Nephron (organoid): Measurements from ENCODE around the gene BBX.

Experiments used
- H3K27ac Mint-ChIP-seq, 3 experiments: 2 replicates each; pipeline ENCODE4 v1.8.0; 2020; ENCODE audit warnings: mixed read lengths in 3 of 3, mild to moderate bottlenecking in 2 of 3, moderate library complexity in 1 of 3
- H3K27me3 Mint-ChIP-seq: 2 replicates; pipeline ENCODE4 v1.8.0; 2021; ENCODE audit warnings: low read depth, mild to moderate bottlenecking, moderate library complexity, mixed read lengths
- H3K36me3 Mint-ChIP-seq: 2 replicates; pipeline ENCODE4 v1.8.0; 2020; ENCODE audit warnings: low read depth, mixed read lengths
- H3K4me1 Mint-ChIP-seq: 2 replicates; pipeline ENCODE4 v1.8.0; 2020; ENCODE audit warnings: mixed read lengths
- H3K4me3 Mint-ChIP-seq, 3 experiments: 2 replicates each; pipeline ENCODE4 v1.8.0; 2020; ENCODE audit warnings: mild to moderate bottlenecking in 3 of 3, mixed read lengths in 3 of 3, moderate library complexity in 2 of 3
- H3K9me3 Mint-ChIP-seq: 2 replicates; pipeline ENCODE4 v1.8.0; 2020; ENCODE audit warnings: mixed read lengths
- TF ChIP-seq, protein P1 (sequence below), 3 experiments: fragments of 200-600 bp; sonication (generic); IDR thresholded peaks; one replicate each; pipeline ENCODE4 v1.5.0; 2021; ENCODE audit warnings: antibody characterized with exemption in 3 of 3; ENCODE audit not compliant: unreplicated experiment in 3 of 3

BBX gene

DNA sequence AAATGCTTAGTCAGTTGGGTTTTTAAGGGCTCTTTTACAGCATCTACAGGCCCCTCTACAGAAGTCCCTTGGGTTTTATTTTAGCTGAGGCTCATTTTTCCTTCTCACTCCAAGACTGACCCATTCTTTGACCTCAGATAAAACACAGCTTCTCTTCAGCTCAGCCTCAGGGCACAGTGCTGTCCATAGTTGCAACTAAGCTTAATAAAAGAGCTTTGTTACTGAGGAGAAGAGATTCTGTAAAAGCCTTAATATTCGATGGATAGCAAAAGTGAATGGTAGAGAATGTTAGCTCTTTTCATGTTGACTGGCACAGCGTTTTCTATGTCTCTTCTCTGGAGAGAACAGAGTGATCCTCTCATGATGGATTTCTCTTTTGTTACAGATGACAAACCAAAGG, 277.9 kb downstream of the BBX start:
- peaks cover 20% of the 10 kb centered on the region for H3K4me1 Mint-ChIP-seq
- H3K4me3 Mint-ChIP-seq: peak overlapping the region in 2 of 3 experiments; percentile 8 to 31
- no peaks in the 10 kb centered on the region for H3K27me3 Mint-ChIP-seq
- TF ChIP-seq, protein P1, sequence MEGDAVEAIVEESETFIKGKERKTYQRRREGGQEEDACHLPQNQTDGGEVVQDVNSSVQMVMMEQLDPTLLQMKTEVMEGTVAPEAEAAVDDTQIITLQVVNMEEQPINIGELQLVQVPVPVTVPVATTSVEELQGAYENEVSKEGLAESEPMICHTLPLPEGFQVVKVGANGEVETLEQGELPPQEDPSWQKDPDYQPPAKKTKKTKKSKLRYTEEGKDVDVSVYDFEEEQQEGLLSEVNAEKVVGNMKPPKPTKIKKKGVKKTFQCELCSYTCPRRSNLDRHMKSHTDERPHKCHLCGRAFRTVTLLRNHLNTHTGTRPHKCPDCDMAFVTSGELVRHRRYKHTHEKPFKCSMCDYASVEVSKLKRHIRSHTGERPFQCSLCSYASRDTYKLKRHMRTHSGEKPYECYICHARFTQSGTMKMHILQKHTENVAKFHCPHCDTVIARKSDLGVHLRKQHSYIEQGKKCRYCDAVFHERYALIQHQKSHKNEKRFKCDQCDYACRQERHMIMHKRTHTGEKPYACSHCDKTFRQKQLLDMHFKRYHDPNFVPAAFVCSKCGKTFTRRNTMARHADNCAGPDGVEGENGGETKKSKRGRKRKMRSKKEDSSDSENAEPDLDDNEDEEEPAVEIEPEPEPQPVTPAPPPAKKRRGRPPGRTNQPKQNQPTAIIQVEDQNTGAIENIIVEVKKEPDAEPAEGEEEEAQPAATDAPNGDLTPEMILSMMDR (IDR thresholded peaks at IDR 0.05; ENCODE audit: unreplicated experiment in 3 of 3): no peak
- H3K36me3 Mint-ChIP-seq: peaks cover 82% of the 10 kb centered on the region
- H3K27ac Mint-ChIP-seq: peak overlapping the region; percentile 73 to 93 (median 84)
- no peaks in the 10 kb centered on the region for H3K9me3 Mint-ChIP-seq

- TF ChIP-seq, protein P1 (IDR thresholded peaks at IDR 0.05; ENCODE audit: unreplicated experiment in 3 of 3): no peak
- Mint-ChIP-seq H3K4me3 (no peak overlapping the region), H3K27me3 (no peaks in the 10 kb centered on the region), H3K9me3 (no peaks in the 10 kb centered on the region), H3K4me1 (peaks cover 20% of the 10 kb centered on the region), H3K27ac (no peak overlapping the region), H3K36me3 (peaks cover 84% of the 10 kb centered on the region)
Observed at GRCh38 chr3:107803170-107803569, 280.4 kb downstream of the BBX start.

DNA sequence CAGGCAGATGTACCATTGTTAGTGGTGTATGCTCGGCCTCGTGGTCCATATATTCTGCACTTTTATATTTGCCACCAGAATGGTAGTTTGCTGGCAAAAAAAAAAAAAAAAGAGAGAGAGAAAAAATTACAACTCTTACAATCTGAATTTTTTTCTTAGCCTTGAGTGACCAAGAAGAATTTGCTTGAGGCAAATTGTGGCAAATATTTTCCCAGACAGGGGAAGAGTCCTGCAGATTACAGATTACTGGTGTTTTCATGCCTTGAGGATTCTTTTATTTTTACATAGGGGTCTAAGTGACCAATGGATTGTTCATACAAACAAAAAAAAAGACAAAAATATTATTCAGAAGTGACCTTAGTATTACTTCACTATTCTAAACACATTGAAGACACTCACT, 283.3 kb downstream of the BBX start:
- no peak overlapping the region for H3K4me3 Mint-ChIP-seq
- H3K9me3 Mint-ChIP-seq: no peaks in the 10 kb centered on the region
- no peaks in the 10 kb centered on the region for H3K27me3 Mint-ChIP-seq
- TF ChIP-seq, protein P1 (IDR thresholded peaks at IDR 0.05; ENCODE audit: unreplicated experiment in 3 of 3): no peak
- no peak overlapping the region for H3K27ac Mint-ChIP-seq
- peaks cover 67% of the 10 kb centered on the region for H3K36me3 Mint-ChIP-seq
- peaks cover 28% of the 10 kb centered on the region for H3K4me1 Mint-ChIP-seq

DNA sequence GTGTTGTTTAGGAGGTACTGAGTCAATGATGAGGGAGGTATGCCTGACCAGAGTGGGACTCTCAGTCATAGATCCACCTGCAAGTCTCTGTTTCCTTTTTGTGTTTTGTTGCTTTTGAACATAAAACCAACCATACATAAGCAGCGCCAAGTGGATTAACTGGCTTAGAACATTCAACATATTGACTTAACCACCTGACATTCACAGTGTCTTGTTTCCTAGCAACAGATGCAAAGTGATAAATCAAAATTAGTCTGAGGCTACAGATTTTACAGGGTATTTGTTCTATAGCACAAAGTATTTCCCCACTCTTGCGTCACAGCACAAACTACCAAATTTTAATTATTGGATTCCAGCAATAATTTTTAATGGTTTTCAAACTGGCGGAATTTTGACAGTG, 283.8 kb downstream of the BBX start:
- no peaks in the 10 kb centered on the region for H3K27me3 Mint-ChIP-seq
- peaks cover 31% of the 10 kb centered on the region for H3K4me1 Mint-ChIP-seq
- peaks cover 62% of the 10 kb centered on the region for H3K36me3 Mint-ChIP-seq
- H3K4me3 Mint-ChIP-seq: no peak overlapping the region
- no peaks in the 10 kb centered on the region for H3K9me3 Mint-ChIP-seq
- no peak overlapping the region for H3K27ac Mint-ChIP-seq
- TF ChIP-seq, protein P1 (IDR thresholded peaks at IDR 0.05; ENCODE audit: unreplicated experiment in 3 of 3): no peak

DNA sequence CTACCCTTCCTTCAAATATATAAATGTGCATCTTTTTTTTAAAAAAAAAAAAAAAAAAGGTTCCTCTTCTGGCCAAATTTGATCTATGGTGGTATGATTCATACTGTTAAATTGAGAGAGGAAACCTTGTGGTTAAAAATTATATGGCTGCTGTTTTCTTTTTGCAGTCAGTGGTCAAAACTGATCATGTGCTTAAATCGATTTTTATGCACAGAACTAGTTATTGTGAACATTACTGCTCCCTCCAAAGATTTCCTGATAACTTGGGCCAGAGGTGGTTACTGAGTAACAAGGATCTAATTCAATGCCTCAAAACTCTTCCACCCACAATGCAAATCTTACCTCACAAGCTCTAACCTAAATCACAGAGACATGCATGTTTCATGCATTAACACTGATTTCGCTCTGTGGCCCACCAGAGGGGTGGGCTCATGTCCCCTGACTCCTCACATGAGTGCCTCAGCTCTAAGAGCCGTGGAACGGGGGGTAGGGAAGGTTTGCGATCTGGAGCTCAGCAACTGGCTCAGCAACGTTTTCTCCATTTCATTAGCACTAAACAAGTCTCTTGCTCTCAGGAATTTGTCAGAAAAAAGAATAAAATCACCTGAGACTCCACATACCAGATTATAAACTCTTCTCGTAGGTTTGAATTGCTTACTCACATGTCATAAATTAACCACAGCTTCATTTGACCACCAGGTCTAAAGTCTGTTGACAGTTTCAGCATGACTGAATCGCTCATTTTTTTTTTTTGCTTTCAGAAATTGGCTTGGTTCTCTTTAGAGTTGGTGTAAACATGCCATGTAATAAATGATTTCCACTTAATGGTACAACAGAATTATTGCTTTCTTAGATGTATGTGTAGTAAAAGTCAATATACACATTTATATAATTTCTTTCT, 287.7 kb downstream of the BBX start:
- Mint-ChIP-seq H3K4me3 (peak overlapping the region; percentile 21 to 46 (median 33)), H3K27ac (peak overlapping the region; percentile 87 to 96 (median 94)), H3K4me1 (peaks cover 68% of the 10 kb centered on the region), H3K27me3 (no peaks in the 10 kb centered on the region), H3K36me3 (peaks cover 26% of the 10 kb centered on the region), H3K9me3 (no peaks in the 10 kb centered on the region)
- TF ChIP-seq, protein P1 (IDR thresholded peaks at IDR 0.05; ENCODE audit: unreplicated experiment in 3 of 3): no peak

DNA sequence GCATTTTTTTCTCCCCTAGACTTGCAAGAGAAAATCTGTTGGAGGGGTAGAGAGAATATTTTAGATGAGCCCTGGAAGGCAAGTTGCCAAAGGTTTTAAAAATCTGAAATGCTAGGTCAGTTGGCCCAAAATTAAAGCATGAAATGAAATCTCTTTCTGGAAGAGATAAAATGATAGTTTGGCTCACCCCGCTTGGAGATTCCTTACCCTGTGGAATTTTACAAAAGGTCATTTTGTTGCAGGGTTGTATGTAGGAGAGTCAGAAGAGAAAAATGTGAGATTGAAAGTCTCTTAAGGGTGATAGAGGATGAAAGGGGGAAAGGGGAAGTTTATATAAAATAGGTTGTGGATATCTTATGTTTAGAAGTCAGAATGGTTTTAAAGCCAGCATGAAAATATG, 290.3 kb downstream of the BBX start:
- H3K27me3 Mint-ChIP-seq: no peaks in the 10 kb centered on the region
- H3K4me3 Mint-ChIP-seq: peak overlapping the region; percentile 1 to 32 (median 18)
- peaks cover 10% of the 10 kb centered on the region for H3K36me3 Mint-ChIP-seq
- peaks cover 88% of the 10 kb centered on the region for H3K4me1 Mint-ChIP-seq
- H3K27ac Mint-ChIP-seq: peak overlapping the region; percentile 87 to 97 (median 95)
- TF ChIP-seq, protein P1 (IDR thresholded peaks at IDR 0.05; ENCODE audit: unreplicated experiment in 3 of 3): no peak
- H3K9me3 Mint-ChIP-seq: no peaks in the 10 kb centered on the region
